ENCODE results near the gene KCNIP1. TPM values are rescaled to one million over a fixed set of nuclear protein-coding genes. Genes with fewer than 3 reads are reported as not detected.

The KCNIP1 gene
- total RNA-seq, 2 experiments from 2014 or later: not detected

- no peaks in the 10 kb centered on the region for H3K9me3 Mint-ChIP-seq (ENCODE audit: low read depth)
- POLR2A ChIA-PET: no interaction called here
- peaks cover 51% of the 10 kb centered on the region for H3K27me3 Mint-ChIP-seq
- no peak overlapping the region for H3K4me3 Mint-ChIP-seq
- CTCF ChIA-PET: no interaction called here
- H3K27ac Mint-ChIP-seq: no peak overlapping the region
- no peaks in the 10 kb centered on the region for H3K36me3 Mint-ChIP-seq (ENCODE audit: low read depth)
- no peaks in the 10 kb centered on the region for H3K4me1 Mint-ChIP-seq
- intact Hi-C loops (cut with DNase I, micrococcal nuclease): no loop called here
- ATAC-seq (no peak), DNase-seq (no peak)
Observed at GRCh38 chr5:170559296-170559695, 55.5 kb downstream of the KCNIP1 start.

DNA sequence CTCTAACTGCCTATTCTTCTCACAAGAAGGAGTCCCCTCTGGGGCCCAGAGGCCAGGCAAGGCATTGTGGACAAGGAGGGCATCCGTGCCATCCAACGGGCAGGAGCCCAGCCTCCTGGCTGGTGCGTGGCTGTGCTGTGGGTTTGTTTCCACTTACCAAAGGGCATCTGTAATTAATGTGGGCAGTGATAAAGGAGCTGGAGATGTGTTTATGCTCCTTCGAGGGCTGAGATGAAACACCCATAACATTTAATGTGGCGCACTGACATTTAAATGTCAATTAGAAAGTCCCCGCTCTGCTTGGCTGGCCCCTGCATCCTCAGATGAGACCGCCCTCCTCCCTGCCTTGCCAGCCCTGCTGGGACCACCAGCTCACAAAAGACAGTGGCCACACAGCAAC is 57.1 kb downstream of the KCNIP1 start:
- no peak overlapping the region for H3K4me3 Mint-ChIP-seq
- H3K27me3 Mint-ChIP-seq: peaks cover 53% of the 10 kb centered on the region
- no peaks in the 10 kb centered on the region for H3K36me3 Mint-ChIP-seq (ENCODE audit: low read depth)
- intact Hi-C loops (cut with DNase I, micrococcal nuclease): no loop called here
- H3K27ac Mint-ChIP-seq: no peak overlapping the region
- H3K9me3 Mint-ChIP-seq (ENCODE audit: low read depth): no peaks in the 10 kb centered on the region
- ATAC-seq (no peak), DNase-seq (no peak)
- no peaks in the 10 kb centered on the region for H3K4me1 Mint-ChIP-seq
- POLR2A ChIA-PET: no interaction called here
- CTCF ChIA-PET: no interaction called here

- POLR2A ChIA-PET: no interaction called here
- CTCF ChIA-PET: interaction anchor here (0.8 kb wide), 1 partner anchor 88 kb away, joined by 3 read pairs; no protein-coding TSS in a partner anchor
- H3K36me3 Mint-ChIP-seq (ENCODE audit: low read depth): no peaks in the 10 kb centered on the region
- intact Hi-C loops (cut with DNase I, micrococcal nuclease): no loop called here
- no peaks in the 10 kb centered on the region for H3K9me3 Mint-ChIP-seq (ENCODE audit: low read depth)
- ATAC-seq: no peak
- no peak for DNase-seq
- H3K27ac Mint-ChIP-seq: no peak overlapping the region
- H3K27me3 Mint-ChIP-seq: peaks cover 62% of the 10 kb centered on the region
- H3K4me3 Mint-ChIP-seq: no peak overlapping the region
- H3K4me1 Mint-ChIP-seq: no peaks in the 10 kb centered on the region
Observed at GRCh38 chr5:170562166-170562874, 58.5 kb downstream of the KCNIP1 start.

GRCh38 chr5:170562875-170563228 is 59.0 kb downstream of the KCNIP1 start:
- Mint-ChIP-seq H3K27ac (no peak overlapping the region), H3K4me3 (no peak overlapping the region), H3K4me1 (no peaks in the 10 kb centered on the region), H3K27me3 (peaks cover 63% of the 10 kb centered on the region), H3K36me3 (ENCODE audit: low read depth) (no peaks in the 10 kb centered on the region), H3K9me3 (ENCODE audit: low read depth) (no peaks in the 10 kb centered on the region)
- POLR2A ChIA-PET: no interaction called here
- DNase-seq: no peak
- no peak for ATAC-seq
- CTCF ChIA-PET: interaction anchor here (0.8 kb wide), 1 partner anchor 89 kb away, joined by 3 read pairs; no protein-coding TSS in a partner anchor
- intact Hi-C loops (cut with DNase I, micrococcal nuclease): no loop called here

- POLR2A ChIA-PET: interaction anchor here (0.6 kb wide), 1 partner anchor 56 kb away, joined by 3 read pairs; no protein-coding TSS in a partner anchor
- no peak overlapping the region for H3K4me3 Mint-ChIP-seq
- CTCF ChIA-PET: interaction anchor here (1.1 kb wide), 2 partner anchors 39 to 104 kb away, joined by 3 read pairs; no protein-coding TSS in a partner anchor
Observed at GRCh38 chr5:170563824-170564567, 60.2 kb downstream of the KCNIP1 start.

DNA sequence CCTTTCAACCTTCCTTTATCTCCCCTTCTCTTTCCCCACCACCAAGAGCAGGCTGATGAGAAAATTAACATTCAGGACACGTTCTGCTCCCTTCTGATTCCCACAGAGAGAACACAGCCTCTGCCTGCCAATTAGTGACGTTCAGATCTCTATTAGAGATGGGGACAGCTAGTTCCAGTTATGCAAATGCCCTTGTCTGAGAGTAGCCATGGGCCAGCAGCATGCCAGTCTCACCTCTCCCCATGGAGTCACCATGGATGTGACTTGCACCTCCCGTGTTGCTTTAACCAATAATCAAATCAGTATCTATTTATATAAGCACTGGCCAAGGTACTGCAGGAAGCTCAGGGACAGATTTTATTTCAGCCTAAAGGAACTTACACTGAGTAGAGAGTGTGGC is 61.3 kb downstream of the KCNIP1 start:
- Mint-ChIP-seq H3K9me3 (ENCODE audit: low read depth) (no peaks in the 10 kb centered on the region), H3K27me3 (peaks cover 62% of the 10 kb centered on the region), H3K4me1 (no peaks in the 10 kb centered on the region), H3K36me3 (ENCODE audit: low read depth) (no peaks in the 10 kb centered on the region), H3K27ac (no peak overlapping the region), H3K4me3 (no peak overlapping the region)
- POLR2A ChIA-PET: no interaction called here
- CTCF ChIA-PET: interaction anchor here (1.1 kb wide), 2 partner anchors 38 to 105 kb away, joined by 3 read pairs; no protein-coding TSS in a partner anchor
- intact Hi-C loops (cut with DNase I, micrococcal nuclease): no loop called here
- ATAC-seq (no peak), DNase-seq (no peak)

More at GRCh38 chr5:170563824-170564567, 60.2 kb downstream of the KCNIP1 start:
- ATAC-seq: no peak
- Mint-ChIP-seq H3K27me3 (peaks cover 63% of the 10 kb centered on the region), H3K36me3 (ENCODE audit: low read depth) (no peaks in the 10 kb centered on the region), H3K9me3 (ENCODE audit: low read depth) (no peaks in the 10 kb centered on the region), H3K27ac (no peak overlapping the region), H3K4me1 (no peaks in the 10 kb centered on the region)
- no peak for DNase-seq
- intact Hi-C loops (cut with DNase I, micrococcal nuclease): no loop called here

DNA sequence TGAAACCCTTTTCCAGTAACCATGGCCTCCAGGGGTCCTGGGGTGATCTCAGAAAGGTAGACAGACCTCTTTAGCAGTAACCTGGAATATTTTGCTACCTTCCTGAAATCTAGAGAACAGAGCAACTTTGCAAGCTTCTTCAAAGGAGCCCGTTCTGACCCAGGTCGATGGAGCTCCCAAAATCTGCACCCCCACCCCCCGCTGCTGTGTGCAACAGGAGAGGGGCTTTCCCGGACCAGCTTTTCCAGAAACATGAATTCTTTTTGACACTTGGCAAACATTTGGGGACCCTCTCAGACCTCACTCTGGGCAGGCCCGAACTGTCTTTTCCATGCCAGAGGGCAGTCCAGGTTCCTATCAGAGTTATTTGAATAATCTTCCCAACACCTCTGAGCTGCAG is 65.3 kb downstream of the KCNIP1 start:
- CTCF ChIA-PET: interaction anchor here (0.8 to 1.5 kb wide), 2 partner anchors 13 to 15 kb away, joined by 3 to 4 read pairs; no protein-coding TSS in a partner anchor
- Mint-ChIP-seq H3K36me3 (ENCODE audit: low read depth) (no peaks in the 10 kb centered on the region), H3K9me3 (ENCODE audit: low read depth) (no peaks in the 10 kb centered on the region), H3K4me1 (peaks cover 20% of the 10 kb centered on the region), H3K4me3 (no peak overlapping the region), H3K27ac (no peak overlapping the region), H3K27me3 (peaks cover 60% of the 10 kb centered on the region)
- intact Hi-C loops (cut with DNase I, micrococcal nuclease): no loop called here
- POLR2A ChIA-PET: interaction anchor here (0.7 kb wide), 1 partner anchor 134 kb away, joined by 4 read pairs; no protein-coding TSS in a partner anchor
- DNase-seq (no peak), ATAC-seq (no peak)

GRCh38 chr5:170570476-170570875 is 66.7 kb downstream of the KCNIP1 start:
- CTCF ChIA-PET: interaction anchor here (0.6 to 1.9 kb wide), 5 partner anchors 24 to 57 kb away, joined by 3 to 5 read pairs (median 3); no protein-coding TSS in a partner anchor
- Mint-ChIP-seq H3K4me3 (no peak overlapping the region), H3K9me3 (ENCODE audit: low read depth) (peaks cover 1% of the 10 kb centered on the region), H3K27ac (no peak overlapping the region), H3K27me3 (peaks cover 62% of the 10 kb centered on the region), H3K4me1 (peaks cover 20% of the 10 kb centered on the region), H3K36me3 (ENCODE audit: low read depth) (no peaks in the 10 kb centered on the region)
- no peak for DNase-seq
- ATAC-seq: no peak
- intact Hi-C loops (cut with DNase I, micrococcal nuclease): loop anchor here (5.0 to 10.0 kb wide), 2 partner anchors 103 to 916 kb away; no protein-coding TSS in a partner anchor
- POLR2A ChIA-PET: interaction anchor here (0.6 kb wide), 1 partner anchor 1906 kb away, joined by 4 read pairs; no protein-coding TSS in a partner anchor

- ChIA-PET POLR2A (no interaction called here), CTCF (interaction anchor here (0.8 to 1.9 kb wide), 3 partner anchors 27 to 56 kb away, joined by 3 to 5 read pairs (median 3); no protein-coding TSS in a partner anchor)
- ATAC-seq: no peak
- H3K9me3 Mint-ChIP-seq (ENCODE audit: low read depth): peaks cover 8% of the 10 kb centered on the region
- H3K27me3 Mint-ChIP-seq: peaks cover 66% of the 10 kb centered on the region
- intact Hi-C loops (cut with DNase I, micrococcal nuclease): loop anchor here (5.0 to 10.0 kb wide), 2 partner anchors 104 to 917 kb away; no protein-coding TSS in a partner anchor
- H3K27ac Mint-ChIP-seq: no peak overlapping the region
- no peak overlapping the region for H3K4me3 Mint-ChIP-seq
- DNase-seq: no peak
- no peaks in the 10 kb centered on the region for H3K36me3 Mint-ChIP-seq (ENCODE audit: low read depth)
- H3K4me1 Mint-ChIP-seq: peaks cover 20% of the 10 kb centered on the region
Observed at GRCh38 chr5:170571281-170571731, 67.5 kb downstream of the KCNIP1 start.

DNA sequence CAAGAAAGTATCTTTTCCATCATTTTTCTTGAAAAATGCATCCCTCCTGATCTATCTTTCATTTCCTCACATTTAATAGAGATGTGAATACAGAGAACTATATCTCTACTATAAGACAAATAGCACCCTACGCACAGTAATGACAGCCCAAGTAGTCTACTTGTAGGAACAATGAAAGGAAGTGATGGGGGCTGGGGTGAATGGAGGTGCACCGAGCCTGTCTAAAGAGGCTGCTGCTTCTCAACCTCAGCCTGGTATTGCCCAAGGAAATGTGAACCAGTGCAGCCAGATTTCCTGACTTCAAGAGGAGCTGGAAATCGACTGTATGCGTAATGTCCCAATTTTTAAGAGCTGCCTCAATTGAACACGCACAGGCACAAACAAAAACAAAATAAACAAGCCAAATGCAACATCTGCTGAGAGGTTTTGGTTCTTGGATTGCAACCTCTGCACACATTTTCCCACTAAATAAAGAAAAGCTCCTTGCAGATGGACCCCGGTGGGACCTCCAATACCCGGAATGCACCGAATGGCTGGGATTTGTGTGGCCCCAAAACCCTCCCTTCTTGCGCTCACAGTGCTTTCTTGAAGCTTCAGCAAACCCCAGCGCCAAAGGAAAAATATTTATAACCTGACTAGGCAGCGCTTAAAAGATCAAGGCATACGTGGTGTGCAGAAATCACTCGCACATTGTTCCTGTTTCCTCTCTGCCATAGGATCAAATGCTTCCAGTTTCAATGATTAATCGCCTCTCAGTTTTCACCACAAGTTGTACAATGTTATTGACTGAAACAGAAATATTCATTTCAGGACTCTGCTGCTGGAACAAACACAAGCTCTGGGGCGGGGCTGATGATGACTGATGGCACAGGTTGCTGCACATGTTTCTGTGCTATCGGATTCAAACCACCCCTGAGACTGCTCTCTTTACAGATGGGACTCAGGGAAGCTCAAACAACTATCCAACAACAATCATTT is 68.3 kb downstream of the KCNIP1 start:
- DNase-seq (peak; percentile 90), ATAC-seq (peak; percentile 97)
- intact Hi-C loops (cut with DNase I, micrococcal nuclease): loop anchor here (1.0 to 10.0 kb wide), 6 partner anchors 25 to 917 kb away; no protein-coding TSS in a partner anchor
- Mint-ChIP-seq H3K27me3 (peaks cover 62% of the 10 kb centered on the region), H3K27ac (no peak overlapping the region), H3K4me1 (peaks cover 20% of the 10 kb centered on the region), H3K4me3 (no peak overlapping the region), H3K9me3 (ENCODE audit: low read depth) (peaks cover 8% of the 10 kb centered on the region), H3K36me3 (ENCODE audit: low read depth) (no peaks in the 10 kb centered on the region)
- POLR2A ChIA-PET: interaction anchor here (1.2 kb wide), 1 partner anchor 25 kb away, joined by 9 read pairs; no protein-coding TSS in a partner anchor
- CTCF ChIA-PET: interaction anchor here (0.6 to 1.9 kb wide), 7 partner anchors 25 to 1104 kb away, joined by 3 to 5 read pairs (median 3); no protein-coding TSS in a partner anchor

All from activated CD4-positive, alpha-beta T cell treated with anti-CD3 and anti-CD28 coated beads for 36 hours (primary cell).